Spinal cord (tissue), 10 donors: ENCODE results near the gene SERPINA1. TPM values are rescaled to one million over a fixed set of nuclear protein-coding genes. Genes with fewer than 3 reads are reported as not detected.

Experiments used
- DNase-seq, 6 donors: peaks; one replicate each; pipeline versions ENCODE4 v3.0.0 to v3.0.0-alpha.2; 2013 to 2015; ENCODE audit warnings: low spot score in 6 of 6, low read depth in 4 of 6
- H3K27ac ChIP-seq: one replicate; pipeline ENCODE4 v1.5.1; 2013; ENCODE audit warnings: low read depth, low read length, control low read depth
- H3K27me3 ChIP-seq: one replicate; pipeline ENCODE4 v1.6.1; 2013; ENCODE audit warnings: low read length; ENCODE audit not compliant: control insufficient read depth, insufficient read depth
- H3K36me3 ChIP-seq: one replicate; pipeline ENCODE4 v1.6.1; 2013; ENCODE audit warnings: low read length; ENCODE audit not compliant: control insufficient read depth, insufficient read depth
- H3K4me1 ChIP-seq: one replicate; pipeline ENCODE4 v1.6.1; 2013; ENCODE audit warnings: low read length; ENCODE audit not compliant: control insufficient read depth, insufficient read depth
- H3K4me3 ChIP-seq: one replicate; pipeline ENCODE4 v1.5.1; 2013; ENCODE audit warnings: low read depth, low read length, control low read depth
- H3K9me3 ChIP-seq: one replicate; pipeline ENCODE4 v1.6.1; 2013; ENCODE audit warnings: low read length; ENCODE audit not compliant: control insufficient read depth, insufficient read depth
- WGBS: methylation state at CpG from one replicate; pipeline ENCODE4 v1.1.5; 2013; ENCODE audit warnings: missing lambda C conversion rate; ENCODE audit not compliant: insufficient coverage; 5-methylcytosine and 5-hydroxymethylcytosine counted together
- polyA plus RNA-seq, 2 donors: library from polyadenylated mRNA; unstranded; fragments of 120-200 nt; gene quantifications; one replicate each; pipeline ENCODE4 v1.2.1, GENCODE V29; 2013; ENCODE audit not compliant: insufficient read length in 2 of 2
- total RNA-seq, 2 donors: library from RNA; depleted of rRNA in 1 of 2; stranded (reverse); fragments of 120-200 nt in 1 of 2; fragments of >200 nt in 1 of 2; gene quantifications; one replicate each; pipeline versions ENCODE4 v1.2.3 to v1.2.4, GENCODE V29; 2013 to 2014
- donor health status: healthy.

SERPINA1 gene
- total and polyA plus RNA-seq, 4 donors: 3.8 to 8.6 (median 6.3) TPM

- WGBS: 53% methylated on average over 5 of the region's 5 CpGs
- Histone ChIP-seq H3K27me3 (no peaks in the 10 kb centered on the region), H3K36me3 (no peaks in the 10 kb centered on the region), H3K4me3 (no peak overlapping the region), H3K4me1 (no peaks in the 10 kb centered on the region), H3K27ac (no peak overlapping the region), H3K9me3 (no peaks in the 10 kb centered on the region)
- no peak for DNase-seq
Measured at GRCh38 chr14:94364964-94365363, 23.4 kb downstream of the SERPINA1 start.

GRCh38 chr14:94364037-94364436 is 24.4 kb downstream of the SERPINA1 start:
- Histone ChIP-seq H3K36me3 (no peaks in the 10 kb centered on the region), H3K27me3 (no peaks in the 10 kb centered on the region), H3K4me3 (no peak overlapping the region), H3K9me3 (no peaks in the 10 kb centered on the region), H3K4me1 (no peaks in the 10 kb centered on the region), H3K27ac (no peak overlapping the region)
- DNase-seq: no peak
- 97% methylated on average over 3 of the region's 3 CpGs for WGBS

- no peaks in the 10 kb centered on the region for H3K36me3 ChIP-seq
- H3K4me3 ChIP-seq: no peak overlapping the region
- WGBS: 78% methylated on average over 12 of the region's 12 CpGs
- no peaks in the 10 kb centered on the region for H3K27me3 ChIP-seq
- H3K4me1 ChIP-seq: no peaks in the 10 kb centered on the region
- H3K27ac ChIP-seq: no peak overlapping the region
- no peaks in the 10 kb centered on the region for H3K9me3 ChIP-seq
- DNase-seq: no peak
Measured at GRCh38 chr14:94363151-94363624, 25.2 kb downstream of the SERPINA1 start.

- DNase-seq: no peak
- Histone ChIP-seq H3K4me1 (no peaks in the 10 kb centered on the region), H3K27me3 (no peaks in the 10 kb centered on the region), H3K9me3 (no peaks in the 10 kb centered on the region), H3K36me3 (no peaks in the 10 kb centered on the region), H3K27ac (no peak overlapping the region), H3K4me3 (no peak overlapping the region)
- 77% methylated on average over 8 of the region's 8 CpGs for WGBS
Measured at GRCh38 chr14:94362614-94363133, 25.7 kb downstream of the SERPINA1 start.

- WGBS: 92% methylated on average over 2 of the region's 7 CpGs
- Histone ChIP-seq H3K4me1 (no peaks in the 10 kb centered on the region), H3K9me3 (no peaks in the 10 kb centered on the region), H3K36me3 (no peaks in the 10 kb centered on the region), H3K27me3 (no peaks in the 10 kb centered on the region), H3K4me3 (no peak overlapping the region), H3K27ac (no peak overlapping the region)
- no peak for DNase-seq
Measured at GRCh38 chr14:94361682-94362081, 26.7 kb downstream of the SERPINA1 start.

- no peaks in the 10 kb centered on the region for H3K9me3 ChIP-seq
- H3K36me3 ChIP-seq: no peaks in the 10 kb centered on the region
- WGBS: no CpG with 5 or more reads among the region's 7 CpGs
- no peaks in the 10 kb centered on the region for H3K4me1 ChIP-seq
- no peak overlapping the region for H3K4me3 ChIP-seq
- DNase-seq: no peak
- H3K27me3 ChIP-seq: no peaks in the 10 kb centered on the region
- H3K27ac ChIP-seq: no peak overlapping the region
Measured at GRCh38 chr14:94360945-94361565, 27.3 kb downstream of the SERPINA1 start.

- peaks cover 6% of the 10 kb centered on the region for H3K4me1 ChIP-seq
- no peaks in the 10 kb centered on the region for H3K27me3 ChIP-seq
- WGBS: no CpG with 5 or more reads among the region's 1 CpG
- no peak overlapping the region for H3K4me3 ChIP-seq
- no peak overlapping the region for H3K27ac ChIP-seq
- no peaks in the 10 kb centered on the region for H3K36me3 ChIP-seq
- no peak for DNase-seq
- H3K9me3 ChIP-seq: no peaks in the 10 kb centered on the region
Measured at GRCh38 chr14:94357166-94357565, 31.2 kb downstream of the SERPINA1 start.

- 94% methylated on average over 3 of the region's 5 CpGs for WGBS
- H3K4me1 ChIP-seq: peaks cover 6% of the 10 kb centered on the region
- DNase-seq: no peak
- H3K9me3 ChIP-seq: no peaks in the 10 kb centered on the region
- no peaks in the 10 kb centered on the region for H3K36me3 ChIP-seq
- no peaks in the 10 kb centered on the region for H3K27me3 ChIP-seq
- no peak overlapping the region for H3K27ac ChIP-seq
- no peak overlapping the region for H3K4me3 ChIP-seq
Measured at GRCh38 chr14:94356379-94357056, 31.9 kb downstream of the SERPINA1 start.

- 20% methylated on average over 11 of the region's 15 CpGs for WGBS
- H3K36me3 ChIP-seq: no peaks in the 10 kb centered on the region
- H3K4me3 ChIP-seq: no peak overlapping the region
- H3K4me1 ChIP-seq: peaks cover 6% of the 10 kb centered on the region
- no peak overlapping the region for H3K27ac ChIP-seq
- H3K27me3 ChIP-seq: no peaks in the 10 kb centered on the region
- no peaks in the 10 kb centered on the region for H3K9me3 ChIP-seq
- DNase-seq: peak in 4 of 6 donors; percentile 5 to 77 (median 32)
Measured at GRCh38 chr14:94355191-94355794, 33.1 kb downstream of the SERPINA1 start.
